Measurements from ENCODE around the gene WDFY4. TPM values are rescaled to one million over a fixed set of nuclear protein-coding genes. Genes with fewer than 3 reads are reported as not detected.

The WDFY4 gene
- total RNA-seq, 1 experiment from 2014 or later: not detected

GRCh38 chr10:48943096-48943495, 258.4 kb downstream of the WDFY4 start:
- DNase-seq (ENCODE audit: low read depth): no peak

- DNase-seq (ENCODE audit: low read depth): no peak
These were observed 259.5 kb downstream of the WDFY4 start for GRCh38 chr10:48944171-48944570.

- no peak for DNase-seq (ENCODE audit: low read depth)
These were observed 260.9 kb downstream of the WDFY4 start for GRCh38 chr10:48945441-48946130.

GRCh38 chr10:48946332-48946731, 261.7 kb downstream of the WDFY4 start:
- DNase-seq (ENCODE audit: low read depth): no peak

GRCh38 chr10:48946891-48947500, 262.3 kb downstream of the WDFY4 start:
- DNase-seq (ENCODE audit: low read depth): peak; percentile 31

GRCh38 chr10:48947690-48948469, 263.2 kb downstream of the WDFY4 start:
- DNase-seq (ENCODE audit: low read depth): no peak

- no peak for DNase-seq (ENCODE audit: low read depth)
These were observed 263.9 kb downstream of the WDFY4 start for GRCh38 chr10:48948470-48949037.

GRCh38 chr10:48951707-48952106, 267.0 kb downstream of the WDFY4 start:
- DNase-seq (ENCODE audit: low read depth): no peak

GRCh38 chr10:48957361-48958151, 272.9 kb downstream of the WDFY4 start:
- no peak for DNase-seq (ENCODE audit: low read depth)

GRCh38 chr10:48958598-48959190, 274.0 kb downstream of the WDFY4 start:
- DNase-seq (ENCODE audit: low read depth): no peak

GRCh38 chr10:48964038-48964437, 279.4 kb downstream of the WDFY4 start:
- DNase-seq (ENCODE audit: low read depth): no peak

GRCh38 chr10:48965460-48965859, 280.8 kb downstream of the WDFY4 start:
- DNase-seq (ENCODE audit: low read depth): no peak

GRCh38 chr10:48968036-48968435, 283.4 kb downstream of the WDFY4 start:
- DNase-seq (ENCODE audit: low read depth): no peak

GRCh38 chr10:48970046-48970445, 285.4 kb downstream of the WDFY4 start:
- no peak for DNase-seq (ENCODE audit: low read depth)

GRCh38 chr10:48970654-48971053, 286.0 kb downstream of the WDFY4 start:
- DNase-seq (ENCODE audit: low read depth): no peak

GRCh38 chr10:48973065-48973464, 288.4 kb downstream of the WDFY4 start:
- DNase-seq (ENCODE audit: low read depth): peak; percentile 21

- DNase-seq (ENCODE audit: low read depth): no peak
These were observed 290.0 kb downstream of the WDFY4 start for GRCh38 chr10:48974510-48975156.

GRCh38 chr10:48976196-48976595, 291.5 kb downstream of the WDFY4 start:
- DNase-seq (ENCODE audit: low read depth): peak; percentile 15

- no peak for DNase-seq (ENCODE audit: low read depth)
These were observed 293.6 kb downstream of the WDFY4 start for GRCh38 chr10:48978318-48978717.

GRCh38 chr10:48981310-48981907, 296.7 kb downstream of the WDFY4 start:
- DNase-seq (ENCODE audit: low read depth): peak; percentile 34
